ENCODE results near the gene KIF19.
A peak's percentile ranks its signal among the peaks of the same experiment; 100 is the strongest.
"Not testable (repeated sequence)": the region's sequence is repeated elsewhere in the genome, so short reads cannot be mapped to it uniquely, and the experiment has no call there.

Gene KIF19

GRCh38 chr17:74325743-74326379 lies at the start of gene KIF19:
Gene KIF19 (plus strand): TSS chr17:74326226. CDS start chr17:74326350, 124 bp downstream.
- DNase-seq = peak; percentile 67 to 81

GRCh38 chr17:74276541-74277009 lies 49.5 kb upstream of the KIF19 start:
- DNase-seq = peak in 1 of 2 experiments; percentile 36

GRCh38 chr17:74277935-74278334 lies 48.1 kb upstream of the KIF19 start:
- no peak for DNase-seq

GRCh38 chr17:74279617-74280016 lies 46.4 kb upstream of the KIF19 start:
- not testable (repeated sequence) for DNase-seq

- DNase-seq = no peak
Measured at GRCh38 chr17:74280093-74280513, 45.9 kb upstream of the KIF19 start.

- no peak for DNase-seq
Measured at GRCh38 chr17:74281799-74282198, 44.2 kb upstream of the KIF19 start.

- DNase-seq = not testable (repeated sequence)
Measured at GRCh38 chr17:74282274-74282586, 43.8 kb upstream of the KIF19 start.

GRCh38 chr17:74282587-74283370 lies 43.2 kb upstream of the KIF19 start:
- no peak for DNase-seq

- DNase-seq = no peak
Measured at GRCh38 chr17:74283371-74283673, 42.7 kb upstream of the KIF19 start.

- DNase-seq = no peak
Measured at GRCh38 chr17:74287031-74287602, 38.9 kb upstream of the KIF19 start.

- DNase-seq = no peak
Measured at GRCh38 chr17:74288785-74289184, 37.2 kb upstream of the KIF19 start.

GRCh38 chr17:74289688-74290087 lies 36.3 kb upstream of the KIF19 start:
- DNase-seq = no peak

- DNase-seq = peak; percentile 37 to 66
Measured at GRCh38 chr17:74290340-74290739, 35.7 kb upstream of the KIF19 start.

GRCh38 chr17:74292495-74292894 lies 33.5 kb upstream of the KIF19 start:
- no peak for DNase-seq

- DNase-seq = no peak
Measured at GRCh38 chr17:74295625-74296547, 30.1 kb upstream of the KIF19 start.

GRCh38 chr17:74296548-74296936 lies 29.5 kb upstream of the KIF19 start:
- peak; percentile 75 to 90 for DNase-seq

- no peak for DNase-seq
Measured at GRCh38 chr17:74297941-74298340, 28.1 kb upstream of the KIF19 start.

- DNase-seq = no peak
Measured at GRCh38 chr17:74298778-74299177, 27.2 kb upstream of the KIF19 start.

- DNase-seq = peak in 1 of 2 experiments; percentile 49
Measured at GRCh38 chr17:74299226-74300009, 26.6 kb upstream of the KIF19 start.

- peak; percentile 27 to 70 for DNase-seq
Measured at GRCh38 chr17:74303305-74303704, 22.7 kb upstream of the KIF19 start.

GRCh38 chr17:74304184-74304583 lies 21.8 kb upstream of the KIF19 start:
- peak in 1 of 2 experiments; percentile 88 for DNase-seq
